Lower lobe of right lung (tissue), 2 donors: ENCODE data around the gene TENM4. TPM values are rescaled to one million over a fixed set of nuclear protein-coding genes. Genes with fewer than 3 reads are reported as not detected.

Source experiments
- ATAC-seq, 2 donors: fragments of 200-7000 bp; cut with Tn5 transposase; one replicate each; pipeline ENCODE4 v1.9.1; 2020 to 2022; ENCODE audit warnings: mild to moderate bottlenecking in 2 of 2, moderate library complexity in 2 of 2
- DNase-seq: peaks from one replicate; pipeline ENCODE4 v3.0.0-alpha.2; 2020
- H3K27ac ChIP-seq: fragments of 200-600 bp; one replicate; pipeline ENCODE4 v1.8.0; 2022
- H3K27me3 ChIP-seq: fragments of 200-600 bp; one replicate; pipeline ENCODE4 v1.8.0; 2022; ENCODE audit warnings: low read depth
- H3K36me3 ChIP-seq: fragments of 200-600 bp; one replicate; pipeline ENCODE4 v1.8.0; 2022; ENCODE audit warnings: mild to moderate bottlenecking
- H3K4me1 ChIP-seq: fragments of 200-600 bp; one replicate; pipeline ENCODE4 v1.8.0; 2022
- H3K4me3 ChIP-seq: fragments of 200-600 bp; one replicate; pipeline ENCODE4 v1.8.0; 2022; ENCODE audit warnings: mild to moderate bottlenecking
- H3K9me3 ChIP-seq: fragments of 200-600 bp; one replicate; pipeline ENCODE4 v1.8.0; 2022
- intact Hi-C: fragments of 100-400 bp; cut with DNase I; formaldehyde crosslinking; loops from one replicate; pipeline ENCODE4 v1.11.0; 2022
- total RNA-seq: library from RNA; stranded (reverse); fragmentation: NEBNext Ultra II Directional; extraction: Animal tissue kit (Norgen Biotek cat#: 25700); gene quantifications from one replicate; pipeline ENCODE4 v1.2.1, GENCODE V29; 2021
- TF ChIP-seq, protein P1 (sequence below): fragments of 200-600 bp; IDR thresholded peaks from one replicate; pipeline ENCODE4 v1.8.0; 2022; ENCODE audit warnings: antibody characterized with exemption, mild to moderate bottlenecking
- donor health status: DM: no; HTN: yes; CAD: no; lungs with severe emphysema.

The TENM4 gene
- total RNA-seq, 1 donor from 2014 or later = 1.1 TPM

DNA sequence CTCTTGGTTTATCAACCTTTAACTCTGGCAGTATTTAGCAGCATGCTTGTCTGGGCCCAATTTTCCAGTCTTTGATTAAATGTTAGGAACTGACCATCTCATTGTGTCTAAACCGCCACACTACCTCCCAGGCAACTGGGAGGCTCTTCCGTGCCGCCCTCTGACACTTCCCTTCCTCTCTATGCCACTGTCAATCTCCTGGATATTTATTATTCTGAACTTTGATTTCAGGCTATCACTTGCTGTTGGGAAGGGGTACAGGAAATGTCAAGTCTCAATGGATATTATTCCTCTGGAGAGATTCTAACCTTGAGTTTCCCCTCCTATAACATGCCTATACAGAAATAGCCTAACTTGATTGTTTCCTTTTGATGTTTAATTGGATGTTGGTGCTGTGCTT is 643.3 kb downstream of the TENM4 start:
- no peaks in the 10 kb centered on the region for H3K36me3 ChIP-seq
- peaks cover 56% of the 10 kb centered on the region for H3K4me1 ChIP-seq
- ATAC-seq (no peak), DNase-seq (no peak)
- no peak overlapping the region for H3K4me3 ChIP-seq
- intact Hi-C loops = no loop called here
- H3K9me3 ChIP-seq = no peaks in the 10 kb centered on the region
- TF ChIP-seq, protein P1, sequence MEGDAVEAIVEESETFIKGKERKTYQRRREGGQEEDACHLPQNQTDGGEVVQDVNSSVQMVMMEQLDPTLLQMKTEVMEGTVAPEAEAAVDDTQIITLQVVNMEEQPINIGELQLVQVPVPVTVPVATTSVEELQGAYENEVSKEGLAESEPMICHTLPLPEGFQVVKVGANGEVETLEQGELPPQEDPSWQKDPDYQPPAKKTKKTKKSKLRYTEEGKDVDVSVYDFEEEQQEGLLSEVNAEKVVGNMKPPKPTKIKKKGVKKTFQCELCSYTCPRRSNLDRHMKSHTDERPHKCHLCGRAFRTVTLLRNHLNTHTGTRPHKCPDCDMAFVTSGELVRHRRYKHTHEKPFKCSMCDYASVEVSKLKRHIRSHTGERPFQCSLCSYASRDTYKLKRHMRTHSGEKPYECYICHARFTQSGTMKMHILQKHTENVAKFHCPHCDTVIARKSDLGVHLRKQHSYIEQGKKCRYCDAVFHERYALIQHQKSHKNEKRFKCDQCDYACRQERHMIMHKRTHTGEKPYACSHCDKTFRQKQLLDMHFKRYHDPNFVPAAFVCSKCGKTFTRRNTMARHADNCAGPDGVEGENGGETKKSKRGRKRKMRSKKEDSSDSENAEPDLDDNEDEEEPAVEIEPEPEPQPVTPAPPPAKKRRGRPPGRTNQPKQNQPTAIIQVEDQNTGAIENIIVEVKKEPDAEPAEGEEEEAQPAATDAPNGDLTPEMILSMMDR = no peak
- no peak overlapping the region for H3K27ac ChIP-seq
- no peaks in the 10 kb centered on the region for H3K27me3 ChIP-seq

DNA sequence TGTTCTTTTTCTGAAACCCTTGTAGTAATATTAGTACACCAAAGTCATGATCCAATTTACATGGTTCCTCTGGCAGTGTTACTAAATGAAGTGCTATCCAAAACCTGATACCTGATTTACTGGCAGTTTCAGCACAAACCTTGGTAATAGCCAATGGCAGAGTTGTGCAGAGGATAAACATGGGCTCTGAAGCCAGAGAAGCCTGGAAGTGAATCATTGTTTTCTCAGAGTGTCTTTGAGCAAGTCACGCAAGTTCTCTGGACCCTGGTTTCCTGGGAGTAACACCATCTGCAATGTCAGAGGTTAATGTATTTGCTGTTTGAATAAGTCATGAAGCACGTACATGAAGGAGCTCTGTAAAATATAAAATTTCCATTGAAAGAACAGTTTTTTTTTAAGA is 643.9 kb downstream of the TENM4 start:
- ATAC-seq (no peak), DNase-seq (no peak)
- Histone ChIP-seq H3K9me3 (no peaks in the 10 kb centered on the region), H3K4me1 (peaks cover 50% of the 10 kb centered on the region), H3K36me3 (no peaks in the 10 kb centered on the region), H3K27ac (no peak overlapping the region), H3K27me3 (no peaks in the 10 kb centered on the region), H3K4me3 (no peak overlapping the region)
- TF ChIP-seq, protein P1 = no peak
- intact Hi-C loops = no loop called here

DNA sequence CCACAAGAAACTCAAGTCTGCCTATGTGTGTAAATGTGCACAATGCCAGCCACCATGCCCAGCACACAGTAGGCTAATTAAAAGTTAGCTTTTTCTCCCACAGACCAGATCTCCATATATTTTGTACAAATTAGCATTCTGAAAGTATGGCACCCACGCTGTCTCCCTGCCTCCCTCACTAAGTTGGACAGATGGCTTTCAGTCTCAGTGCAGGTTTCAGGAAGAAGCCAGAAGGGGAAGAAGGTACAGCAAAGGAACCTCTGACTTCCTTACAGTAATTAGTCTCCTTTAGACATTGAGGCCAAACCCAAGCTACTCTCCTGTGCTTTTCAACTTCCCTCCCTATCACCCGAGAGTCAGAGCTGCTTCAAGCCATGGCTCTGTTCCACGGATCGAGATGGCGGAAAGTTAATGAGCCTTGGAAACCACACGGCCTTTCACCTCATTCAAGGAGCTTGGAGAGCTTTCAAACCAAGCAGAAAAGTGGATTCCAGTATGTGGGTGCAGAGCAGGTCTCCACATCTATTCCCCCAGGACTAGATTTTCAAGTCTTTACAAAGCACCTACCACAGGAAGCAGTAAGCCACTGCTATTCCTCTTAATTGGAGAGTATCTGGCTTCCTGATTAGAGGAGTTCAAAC is 645.1 kb downstream of the TENM4 start:
- ATAC-seq (peak; percentile 55), DNase-seq (no peak)
- Histone ChIP-seq H3K27me3 (no peaks in the 10 kb centered on the region), H3K27ac (peak overlapping the region; percentile 26), H3K9me3 (no peaks in the 10 kb centered on the region), H3K4me3 (no peak overlapping the region), H3K4me1 (peaks cover 44% of the 10 kb centered on the region), H3K36me3 (no peaks in the 10 kb centered on the region)
- intact Hi-C loops = no loop called here
- TF ChIP-seq, protein P1 = no peak

DNA sequence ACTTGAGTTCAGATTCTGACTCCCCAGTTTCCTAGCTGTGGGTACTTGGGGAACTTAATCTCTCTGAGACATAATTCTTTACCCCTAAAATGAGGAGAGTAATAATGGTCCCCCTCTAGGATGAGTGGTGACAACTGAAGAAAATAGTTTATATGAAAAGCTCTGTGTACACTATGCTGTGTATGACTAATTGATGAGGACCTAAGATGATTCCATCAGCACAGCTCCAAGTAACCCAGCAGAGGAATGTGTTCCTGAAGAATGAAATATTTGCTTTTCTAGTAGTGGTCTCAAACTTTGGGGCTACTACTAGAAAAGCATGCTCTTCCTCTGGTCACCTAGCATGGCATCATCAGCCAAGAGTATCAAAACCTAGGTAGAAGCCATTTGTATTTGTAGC is 648.9 kb downstream of the TENM4 start:
- intact Hi-C loops = no loop called here
- no peaks in the 10 kb centered on the region for H3K9me3 ChIP-seq
- no peak for ATAC-seq

DNA sequence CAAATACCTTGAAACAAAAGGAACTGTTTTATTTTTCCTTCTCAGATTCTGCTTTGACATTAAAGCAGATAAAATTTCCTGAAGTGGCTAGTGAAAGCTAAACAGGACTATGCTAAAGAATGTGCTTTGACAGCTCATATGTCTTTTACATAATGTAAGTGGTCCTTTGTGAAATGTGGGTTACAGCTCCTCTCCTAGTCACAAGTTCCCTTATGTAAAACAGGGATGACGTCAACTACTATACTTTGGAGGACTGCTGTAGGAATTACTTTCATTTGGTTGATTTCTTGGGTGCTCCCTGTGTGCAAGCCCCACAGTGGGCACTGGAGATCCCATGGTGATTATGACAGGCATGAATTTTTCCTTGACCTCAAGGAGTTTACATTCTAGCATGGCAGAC is 649.6 kb downstream of the TENM4 start:
- DNase-seq (no peak), ATAC-seq (peak; percentile 45 to 56)
- Histone ChIP-seq H3K4me3 (no peak overlapping the region), H3K9me3 (no peaks in the 10 kb centered on the region), H3K4me1 (peaks cover 35% of the 10 kb centered on the region), H3K27me3 (no peaks in the 10 kb centered on the region), H3K27ac (no peak overlapping the region), H3K36me3 (no peaks in the 10 kb centered on the region)
- TF ChIP-seq, protein P1 = no peak
- intact Hi-C loops = no loop called here

More for the DNA sequence above, 648.9 kb downstream of the TENM4 start:
- Histone ChIP-seq H3K27ac (no peak overlapping the region), H3K4me3 (no peak overlapping the region), H3K27me3 (no peaks in the 10 kb centered on the region), H3K4me1 (peaks cover 42% of the 10 kb centered on the region), H3K36me3 (no peaks in the 10 kb centered on the region)
- DNase-seq = no peak
- TF ChIP-seq, protein P1 = no peak
